Small intestine (tissue), 7 donors: Measurements from ENCODE around the gene PPP1R15B. TPM values are rescaled to one million over a fixed set of nuclear protein-coding genes. Genes with fewer than 3 reads are reported as not detected.

Source experiments
- DNase-seq, 2 donors: peaks; one replicate each; pipeline versions ENCODE4 v3.0.0 to v3.0.0-alpha.2; 2013
- FAIRE-seq: peaks from 2 replicates; lab custom pipeline; 2012; peaks lifted over from hg19 to GRCh38; lab: Jason Lieb, UNC
- H3K27ac ChIP-seq, 3 donors: one replicate each; pipeline ENCODE4 v1.5.1; 2013; ENCODE audit warnings: low read length in 2 of 3, mild to moderate bottlenecking in 2 of 3, control low read depth in 1 of 3, inconsistent platforms in 1 of 3, low read depth in 1 of 3, moderate library complexity in 1 of 3
- H3K27me3 ChIP-seq, 3 donors: one replicate each; pipeline ENCODE4 v1.6.1; 2013; ENCODE audit warnings: low read length in 3 of 3, inconsistent platforms in 1 of 3; ENCODE audit not compliant: control insufficient read depth in 3 of 3, insufficient read depth in 3 of 3
- H3K36me3 ChIP-seq, 3 donors: one replicate each; pipeline ENCODE4 v1.6.1; 2013; ENCODE audit warnings: low read length in 3 of 3, inconsistent platforms in 1 of 3, low read depth in 1 of 3, mild to moderate bottlenecking in 1 of 3, moderate library complexity in 1 of 3; ENCODE audit not compliant: control insufficient read depth in 3 of 3, insufficient read depth in 2 of 3
- H3K4me1 ChIP-seq, 3 donors: one replicate each; pipeline ENCODE4 v1.6.1; 2013; ENCODE audit warnings: low read length in 2 of 3, inconsistent platforms in 1 of 3, low read depth in 1 of 3, mild to moderate bottlenecking in 1 of 3, moderate library complexity in 1 of 3; ENCODE audit not compliant: control insufficient read depth in 3 of 3, insufficient read depth in 2 of 3
- H3K4me3 ChIP-seq, 3 donors: one replicate each; pipeline ENCODE4 v1.5.1; 2013; ENCODE audit warnings: low read length in 3 of 3, control low read depth in 1 of 3, inconsistent platforms in 1 of 3, low read depth in 1 of 3, mild to moderate bottlenecking in 1 of 3, moderate library complexity in 1 of 3
- H3K9me3 ChIP-seq, 2 donors: one replicate each; pipeline ENCODE4 v1.6.1; 2013; ENCODE audit warnings: low read depth in 1 of 2, low read length in 1 of 2; ENCODE audit not compliant: control insufficient read depth in 2 of 2, insufficient read depth in 1 of 2
- WGBS, 3 donors: extraction: QIAGEN DNeasy Blood & Tissue Kit; methylation state at CpG; one replicate each; pipeline ENCODE4 v1.1.7; 2013; 5-methylcytosine and 5-hydroxymethylcytosine counted together
- polyA plus RNA-seq, 4 donors: library from polyadenylated mRNA; stranded (reverse) in 3 of 4; unstranded in 1 of 4; fragments of 200-250 nt in 3 of 4; fragments of 120-200 nt in 1 of 4; gene quantifications; one replicate each; pipeline versions ENCODE4 v1.2.1 to v1.2.3, GENCODE V29; 2013
- donor health status: healthy with polysubstance abuse.
- donor health status: control.
- donor health status: control.
- donor health status: Bipolar disorder and iron deficiency.
- donor health status: healthy.

PPP1R15B gene
- polyA plus RNA-seq, 4 donors: 9.4 to 48.1 (median 17.7) TPM

DNA sequence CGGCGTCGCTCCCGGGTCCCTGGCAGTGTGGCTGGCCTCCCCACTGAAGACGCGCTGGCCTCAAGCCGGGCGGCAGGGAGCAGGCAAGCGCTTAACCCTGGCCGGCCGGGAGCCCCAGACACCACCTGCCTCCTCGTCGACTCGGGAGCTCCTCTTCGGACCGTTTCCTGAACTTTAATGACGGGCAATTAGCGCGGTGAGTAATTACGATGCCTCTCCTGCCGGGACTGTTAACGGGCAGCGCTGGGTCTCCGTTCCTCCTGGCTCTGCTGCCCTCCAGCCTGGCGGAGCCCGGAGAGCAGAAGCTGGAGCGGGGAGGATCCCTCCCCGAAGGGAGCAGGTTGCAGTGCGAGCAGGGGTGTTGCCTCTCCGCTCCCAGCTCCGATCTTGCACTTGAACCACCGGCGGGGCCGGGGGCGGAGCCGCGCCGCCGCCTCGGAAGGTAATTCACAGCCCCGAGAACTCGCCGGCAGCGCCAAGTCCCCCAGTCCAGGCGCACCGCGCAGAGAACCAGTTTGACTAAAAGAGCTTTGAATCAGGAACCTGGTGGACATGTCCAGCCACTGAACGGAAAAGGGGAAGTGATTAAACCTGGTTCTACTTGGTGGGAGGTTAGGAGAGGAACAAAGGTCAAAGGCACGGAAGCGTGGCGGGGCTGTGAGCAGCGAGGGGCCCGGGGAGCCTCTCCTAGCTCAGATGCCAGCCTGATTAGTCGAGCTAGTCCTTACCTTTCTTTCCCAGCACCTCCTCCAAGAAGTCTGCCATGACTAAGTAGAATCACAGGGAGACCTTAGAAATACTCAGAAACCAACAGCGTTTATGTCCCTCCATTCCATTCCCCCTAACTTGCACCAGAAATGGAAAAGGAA lies 33.6 kb downstream of the PPP1R15B start:
- Histone ChIP-seq H3K4me1 (peaks cover 0 to 24% (median 3%) of the 10 kb centered on the region in 3 donors), H3K36me3 (peaks cover 0 to 10% (median 0%) of the 10 kb centered on the region in 3 donors), H3K4me3 (peak overlapping the region; percentile 45 to 93 (median 52)), H3K27ac (peak overlapping the region; percentile 49 to 95 (median 87)), H3K9me3 (no peaks in the 10 kb centered on the region), H3K27me3 (peaks cover 0 to 7% (median 0%) of the 10 kb centered on the region in 3 donors)
- DNase-seq (peak; percentile 83 to 89), FAIRE-seq (no peak)
- 1 to 2% (median 2%) methylated on average over 48 to 55 of the region's 55 CpGs for WGBS, 3 donors

DNA sequence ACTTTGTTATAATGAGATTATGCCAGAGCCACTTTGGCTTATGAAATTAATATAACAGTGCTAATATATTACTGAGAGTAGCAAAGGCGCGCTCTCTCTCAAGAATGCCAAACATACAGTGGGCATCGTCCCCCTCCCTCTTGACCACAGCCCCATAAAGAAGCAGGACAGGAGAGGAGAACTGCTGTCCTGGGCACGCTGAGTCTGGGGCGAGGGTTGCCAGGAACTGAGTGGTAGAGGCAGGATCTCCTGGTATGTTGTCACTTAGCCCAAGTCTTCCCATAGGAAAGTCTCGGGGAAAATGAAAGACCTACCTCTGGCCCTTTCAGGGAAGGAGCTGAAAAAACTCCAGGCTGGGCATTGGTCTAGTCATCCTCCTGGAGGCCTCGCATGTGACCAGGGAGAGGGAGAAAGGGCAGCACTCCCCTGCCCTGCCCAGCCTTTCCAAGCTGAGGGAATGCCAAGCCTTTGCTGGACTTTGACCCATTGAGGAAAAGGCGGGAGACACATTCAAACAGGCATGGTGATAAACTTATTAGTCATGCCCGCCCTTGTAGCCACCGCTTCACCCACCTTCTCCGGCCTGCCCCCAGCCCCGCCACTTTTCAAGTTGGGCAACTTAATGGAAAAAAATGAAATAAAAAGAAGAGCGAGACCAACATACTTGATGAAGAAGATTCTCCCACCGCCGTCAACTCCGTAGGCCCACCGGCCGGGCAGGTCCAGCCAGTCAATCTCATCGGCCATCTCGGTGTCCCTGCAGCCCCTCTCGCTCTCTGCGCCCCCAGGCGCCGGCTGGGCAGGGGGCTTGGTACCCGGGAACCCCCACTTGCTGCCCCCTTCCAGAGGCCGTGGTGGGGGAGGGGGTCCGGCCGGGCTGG lies 34.5 kb downstream of the PPP1R15B start:
- Histone ChIP-seq H3K9me3 (no peaks in the 10 kb centered on the region), H3K4me3 (peak overlapping the region; percentile 45 to 93 (median 52)), H3K4me1 (peaks cover 0 to 23% (median 3%) of the 10 kb centered on the region in 3 donors), H3K27me3 (peaks cover 0 to 7% (median 0%) of the 10 kb centered on the region in 3 donors), H3K27ac (peak overlapping the region; percentile 57 to 95 (median 87)), H3K36me3 (peaks cover 0 to 15% (median 0%) of the 10 kb centered on the region in 3 donors)
- peak; percentile 97 to 99 for DNase-seq
- no peak for FAIRE-seq
- WGBS, 3 donors: 9 to 46% (median 30%) methylated on average over 26 to 28 of the region's 28 CpGs

DNA sequence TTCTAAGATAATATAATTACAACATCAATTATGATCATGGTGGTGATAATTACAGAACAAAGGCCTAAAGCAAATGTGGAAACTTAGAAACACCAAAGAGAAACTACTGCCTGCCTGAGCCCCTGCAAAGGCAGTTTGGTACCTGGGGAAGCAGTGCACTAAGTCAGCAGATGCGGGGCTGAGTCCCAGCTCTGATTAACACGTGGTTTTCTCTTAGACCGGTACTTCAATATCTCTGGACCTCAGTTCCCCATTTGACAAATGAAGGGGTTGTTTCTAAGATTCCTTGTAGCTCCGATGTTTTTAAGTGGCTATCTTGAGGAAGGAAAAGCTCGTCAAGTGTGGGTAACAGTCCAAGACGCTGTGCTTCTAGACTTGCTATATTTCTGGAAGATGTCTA lies 35.2 kb downstream of the PPP1R15B start:
- peak overlapping the region in 2 of 3 donors; percentile 52 to 59 for H3K4me3 ChIP-seq
- H3K36me3 ChIP-seq: peaks cover 0 to 16% (median 0%) of the 10 kb centered on the region in 3 donors
- FAIRE-seq: no peak
- H3K9me3 ChIP-seq: no peaks in the 10 kb centered on the region
- peaks cover 0 to 23% (median 3%) of the 10 kb centered on the region in 3 donors for H3K4me1 ChIP-seq
- H3K27me3 ChIP-seq: peaks cover 0 to 7% (median 0%) of the 10 kb centered on the region in 3 donors
- WGBS, 3 donors: 12 to 39% (median 25%) methylated on average over 6 of the region's 6 CpGs
- peak overlapping the region in 2 of 3 donors; percentile 74 to 95 for H3K27ac ChIP-seq
- no peak for DNase-seq

DNA sequence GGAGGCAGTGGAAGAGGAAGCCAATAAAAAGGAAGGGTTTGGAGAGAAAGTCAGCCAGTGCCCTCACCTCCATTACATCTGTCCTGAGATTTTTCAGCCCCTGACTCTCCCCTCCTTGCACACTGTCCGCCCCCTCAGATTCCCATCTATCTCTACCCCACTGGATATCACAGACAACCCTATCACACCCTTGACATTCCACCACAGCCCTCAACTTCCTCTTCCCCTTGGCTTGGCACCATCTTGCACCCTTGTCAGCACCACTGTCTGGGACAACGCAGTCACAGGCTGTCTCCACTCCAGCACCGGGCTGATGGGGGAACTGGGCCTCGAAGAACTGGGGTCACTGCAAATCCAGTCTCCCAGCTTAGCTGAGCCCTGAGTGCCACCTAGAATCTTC lies 37.7 kb downstream of the PPP1R15B start:
- DNase-seq: no peak
- WGBS, 3 donors: 84 to 91% (median 88%) methylated on average over 4 of the region's 4 CpGs

GRCh38 chr1:204370176-204370575 lies 41.4 kb downstream of the PPP1R15B start:
- Histone ChIP-seq H3K27me3 (no peaks in the 10 kb centered on the region), H3K9me3 (no peaks in the 10 kb centered on the region), H3K27ac (no peak overlapping the region), H3K4me3 (no peak overlapping the region), H3K36me3 (peaks cover 0 to 70% (median 13%) of the 10 kb centered on the region in 3 donors), H3K4me1 (peaks cover 0 to 5% (median 0%) of the 10 kb centered on the region in 3 donors)
- 87 to 93% (median 89%) methylated on average over 10 of the region's 10 CpGs for WGBS, 3 donors
- no peak for FAIRE-seq
- DNase-seq: no peak

More for the DNA sequence above, 37.7 kb downstream of the PPP1R15B start:
- H3K27ac ChIP-seq: no peak overlapping the region
- H3K4me3 ChIP-seq: no peak overlapping the region
- peaks cover 0 to 36% (median 9%) of the 10 kb centered on the region in 3 donors for H3K36me3 ChIP-seq
- no peak for FAIRE-seq
- peaks cover 0 to 15% (median 0%) of the 10 kb centered on the region in 3 donors for H3K4me1 ChIP-seq
- H3K9me3 ChIP-seq: no peaks in the 10 kb centered on the region
- H3K27me3 ChIP-seq: peaks cover 0 to 6% (median 0%) of the 10 kb centered on the region in 3 donors

DNA sequence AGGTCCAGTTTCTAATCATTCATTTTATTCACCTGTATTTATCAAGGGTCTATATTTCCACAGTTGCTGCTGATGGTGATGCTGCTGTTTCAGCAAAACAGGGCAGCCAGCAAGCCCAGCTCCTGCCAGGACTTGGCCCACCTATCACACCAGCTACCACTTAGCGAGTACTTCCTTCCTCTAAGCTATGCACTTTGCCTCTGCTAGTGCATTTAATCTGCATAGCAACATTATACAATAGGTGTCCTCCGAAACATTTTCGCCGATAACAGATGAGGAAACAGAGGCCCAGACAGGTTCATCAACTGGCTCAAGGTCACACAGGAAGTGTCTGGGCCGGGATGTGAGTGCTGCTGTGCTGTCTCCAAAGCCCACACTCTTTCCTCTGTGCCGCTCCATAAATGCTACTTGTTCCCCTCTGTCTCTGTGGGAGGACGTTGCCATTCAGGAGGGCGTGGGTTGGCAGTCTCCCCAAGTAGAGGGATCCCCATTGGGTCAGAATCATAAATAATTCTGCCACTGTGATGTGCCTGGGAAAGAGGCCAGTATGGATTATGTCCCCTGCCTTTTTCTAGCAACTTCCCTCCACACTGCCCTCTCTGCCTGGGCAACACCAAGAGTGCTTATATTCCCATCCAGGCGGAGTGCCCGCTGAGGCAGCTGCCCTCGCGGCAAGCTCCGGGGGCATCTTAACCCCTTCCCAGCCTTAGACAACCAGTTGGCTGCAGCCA lies 42.5 kb downstream of the PPP1R15B start:
- no peaks in the 10 kb centered on the region for H3K9me3 ChIP-seq
- 59 to 77% (median 70%) methylated on average over 13 of the region's 13 CpGs for WGBS, 3 donors
- FAIRE-seq: no peak
- peaks cover 0 to 77% (median 13%) of the 10 kb centered on the region in 3 donors for H3K36me3 ChIP-seq
- H3K27ac ChIP-seq: no peak overlapping the region
- H3K27me3 ChIP-seq: no peaks in the 10 kb centered on the region
- no peak for DNase-seq
- H3K4me3 ChIP-seq: no peak overlapping the region
- H3K4me1 ChIP-seq: peaks cover 0 to 13% (median 0%) of the 10 kb centered on the region in 3 donors

DNA sequence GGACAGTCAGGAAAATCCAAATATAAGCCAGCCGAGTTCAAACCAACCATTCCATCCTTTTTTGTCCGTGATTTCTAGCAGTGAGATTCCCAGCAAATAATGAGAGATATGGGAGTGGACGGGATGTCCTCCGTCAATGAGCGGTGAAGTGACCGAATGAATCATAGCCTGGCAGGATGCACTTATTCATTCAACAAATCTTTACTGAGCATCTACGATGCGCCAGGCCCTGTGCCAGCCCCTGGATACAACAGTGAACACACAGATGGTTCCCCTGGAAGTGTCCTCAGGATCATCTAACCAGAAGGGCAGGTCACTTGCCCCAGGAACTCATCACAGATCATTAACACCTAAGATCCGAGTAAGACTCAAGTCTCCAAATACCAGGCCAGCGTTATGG lies 43.7 kb downstream of the PPP1R15B start:
- WGBS, 3 donors: 76 to 87% (median 84%) methylated on average over 10 of the region's 10 CpGs
- Histone ChIP-seq H3K27me3 (no peaks in the 10 kb centered on the region), H3K4me1 (peaks cover 0 to 25% (median 0%) of the 10 kb centered on the region in 3 donors), H3K27ac (no peak overlapping the region), H3K36me3 (peaks cover 0 to 70% (median 13%) of the 10 kb centered on the region in 3 donors), H3K4me3 (no peak overlapping the region), H3K9me3 (no peaks in the 10 kb centered on the region)
- FAIRE-seq (no peak), DNase-seq (no peak)
